Keratinocyte (primary cell): Measurements from ENCODE around the gene CCN2. TPM values are rescaled to one million over a fixed set of nuclear protein-coding genes. Genes with fewer than 3 reads are reported as not detected.

Experiments
- DNase-seq: peaks from one replicate; pipeline ENCODE4 v3.0.0-alpha.2; 2011; ENCODE audit warnings: low read depth, missing footprints, low spot score
- FAIRE-seq: peaks from 2 replicates; lab custom pipeline; 2011; peaks lifted over from hg19 to GRCh38; lab: Jason Lieb, UNC
- H2AFZ ChIP-seq: 2 replicates; pipeline ENCODE4 v1.6.0; 2012; ENCODE audit warnings: low read length, control low read depth, inconsistent platforms; ENCODE audit not compliant: control insufficient read depth
- H3K27ac ChIP-seq: 2 replicates; pipeline ENCODE4 v1.5.1; 2011; ENCODE audit warnings: low read length; ENCODE audit not compliant: control insufficient read depth, insufficient read depth
- H3K27me3 ChIP-seq: 3 replicates; pipeline ENCODE4 v1.6.0; 2011; ENCODE audit warnings: low read length; ENCODE audit not compliant: control insufficient read depth, insufficient read depth; ENCODE audit errors: extremely low read depth
- H3K36me3 ChIP-seq, 2 experiments: 2 replicates in 1 of 2; 3 replicates in 1 of 2; pipeline ENCODE4 v1.5.1; 2011; ENCODE audit warnings: low read length in 2 of 2, mild to moderate bottlenecking in 1 of 2; ENCODE audit not compliant: control insufficient read depth in 2 of 2, insufficient read depth in 2 of 2; ENCODE audit errors: extremely low read depth in 1 of 2
- H3K4me1 ChIP-seq: 3 replicates; pipeline ENCODE4 v1.5.1; 2011; ENCODE audit warnings: low read length; ENCODE audit not compliant: control insufficient read depth, insufficient read depth; ENCODE audit errors: extremely low read depth
- H3K4me2 ChIP-seq: 3 replicates; pipeline ENCODE4 v1.6.0; 2011; ENCODE audit warnings: low read depth, low read length; ENCODE audit not compliant: control insufficient read depth, insufficient read depth; ENCODE audit errors: extremely low read depth
- H3K4me3 ChIP-seq, 3 experiments: fragments of 200-600 bp in 1 of 3; sonication (generic) in 1 of 3; 2 replicates in 2 of 3; 3 replicates in 1 of 3; pipeline ENCODE4 v1.5.1; 2011 to 2016; ENCODE audit warnings: low read length in 3 of 3, mild to moderate bottlenecking in 3 of 3, control low read depth in 2 of 3, inconsistent platforms in 1 of 3, low read depth in 1 of 3, mixed read lengths in 1 of 3, mixed run types in 1 of 3, moderate library complexity in 1 of 3; ENCODE audit not compliant: control insufficient read depth in 2 of 3, insufficient read depth in 2 of 3; ENCODE audit errors: extremely low read depth in 1 of 3
- H3K79me2 ChIP-seq: 2 replicates; pipeline ENCODE4 v1.6.0; 2012; ENCODE audit warnings: low read length; ENCODE audit not compliant: control insufficient read depth, insufficient read depth
- H3K9ac ChIP-seq: 3 replicates; pipeline ENCODE4 v1.6.0; 2011; ENCODE audit warnings: low read length; ENCODE audit not compliant: control insufficient read depth, insufficient read depth; ENCODE audit errors: extremely low read depth
- H3K9me1 ChIP-seq: 3 replicates; pipeline ENCODE4 v1.6.0; 2011; ENCODE audit warnings: low read length; ENCODE audit not compliant: control insufficient read depth, insufficient read depth; ENCODE audit errors: extremely low read depth
- H3K9me3 ChIP-seq: 2 replicates; pipeline ENCODE4 v1.5.1; 2012; ENCODE audit warnings: low read depth, low read length; ENCODE audit not compliant: control insufficient read depth
- H4K20me1 ChIP-seq: 3 replicates; pipeline ENCODE4 v1.6.0; 2011; ENCODE audit warnings: low read length; ENCODE audit not compliant: control insufficient read depth, insufficient read depth; ENCODE audit errors: extremely low read depth
- CTCF ChIP-seq, 3 experiments: IDR thresholded peaks in 1 of 3; conservative IDR thresholded peaks in 1 of 3; optimal IDR thresholded peaks in 1 of 3; 2 replicates in 2 of 3; 3 replicates in 1 of 3; pipeline versions ENCODE3 to v1.5.1; 2011; ENCODE audit warnings: low read length in 3 of 3, mild to moderate bottlenecking in 3 of 3, moderate library complexity in 2 of 3, control low read depth in 1 of 3, inconsistent platforms in 1 of 3; ENCODE audit not compliant: insufficient read depth in 2 of 3; ENCODE audit errors: extremely low read depth in 1 of 3
- EZH2 ChIP-seq: IDR thresholded peaks from one replicate; pipeline ENCODE4 v1.6.1; 2012; ENCODE audit warnings: inconsistent platforms, mild to moderate bottlenecking, low read length, moderate library complexity
- dilution Hi-C: fragments of 300-500 bp; cut with MboI; formaldehyde crosslinking; loops from one replicate; pipeline ENCODE4 v1.7.0; 2020; ENCODE audit warnings: low sequenced_read_pairs; ENCODE audit not compliant: extremely low pct_ligation_motif_present
- polyA plus RNA-seq, 5 experiments: library from polyadenylated mRNA; depleted of rRNA in 3 of 5; stranded (reverse) in 3 of 5; stranded (forward) in 1 of 5; unstranded in 1 of 5; fragments of >200 nt; gene quantifications; 1 replicate in 1 of 5; 2 replicates in 3 of 5; 3 replicates in 1 of 5; pipeline versions ENCODE4 v1.2.1 to v1.2.3, GENCODE V29; 2011 to 2012; ENCODE audit warnings: missing spikeins in 2 of 5, low read depth in 1 of 5, low replicate concordance in 1 of 5

The CCN2 gene
- polyA plus RNA-seq, 1 donor (not counting 4 experiments of a cell fraction or from before 2014, with no cell fraction given) = 78.2 TPM

GRCh38 chr6:131923356-131923755 lies 27.8 kb downstream of the CCN2 start:
- H3K27me3 ChIP-seq = no peaks in the 10 kb centered on the region
- H2AFZ ChIP-seq = no peak overlapping the region
- no peaks in the 10 kb centered on the region for H3K36me3 ChIP-seq
- H3K4me3 ChIP-seq = no peak overlapping the region
- peak; percentile 52 to 90 (median 86) for TF ChIP-seq CTCF (optimal IDR thresholded peaks at IDR 0.05 in 1 of 3, IDR thresholded peaks at IDR 0.05 in 1 of 3, conservative IDR thresholded peaks at IDR 0.05 in 1 of 3; ENCODE audit: extremely low read depth in 1 of 3, insufficient read depth in 2 of 3, low read length in 3 of 3)
- no peak for TF ChIP-seq EZH2
- no peaks in the 10 kb centered on the region for H4K20me1 ChIP-seq
- H3K4me2 ChIP-seq = no peak overlapping the region
- H3K27ac ChIP-seq = no peak overlapping the region
- H3K9ac ChIP-seq = no peak overlapping the region
- H3K79me2 ChIP-seq = no peaks in the 10 kb centered on the region
- H3K9me3 ChIP-seq = peaks cover 4% of the 10 kb centered on the region
- peaks cover 7% of the 10 kb centered on the region for H3K4me1 ChIP-seq
- dilution Hi-C loops = no loop called here
- H3K9me1 ChIP-seq = no peaks in the 10 kb centered on the region
- DNase-seq (no peak), FAIRE-seq (peak; percentile 51)

GRCh38 chr6:131920656-131921055 lies 30.5 kb downstream of the CCN2 start:
- DNase-seq (no peak), FAIRE-seq (no peak)
- H2AFZ ChIP-seq = no peak overlapping the region
- no peak overlapping the region for H3K27ac ChIP-seq
- H3K4me3 ChIP-seq = no peak overlapping the region
- dilution Hi-C loops = no loop called here
- H3K9ac ChIP-seq = no peak overlapping the region
- H3K4me2 ChIP-seq = no peak overlapping the region
- H3K79me2 ChIP-seq = no peaks in the 10 kb centered on the region
- H3K36me3 ChIP-seq = no peaks in the 10 kb centered on the region
- no peaks in the 10 kb centered on the region for H3K27me3 ChIP-seq
- H4K20me1 ChIP-seq = no peaks in the 10 kb centered on the region
- no peaks in the 10 kb centered on the region for H3K4me1 ChIP-seq
- TF ChIP-seq CTCF (optimal IDR thresholded peaks at IDR 0.05 in 1 of 3, IDR thresholded peaks at IDR 0.05 in 1 of 3, conservative IDR thresholded peaks at IDR 0.05 in 1 of 3; ENCODE audit: extremely low read depth in 1 of 3, insufficient read depth in 2 of 3, low read length in 3 of 3) = no peak
- H3K9me3 ChIP-seq = peaks cover 4% of the 10 kb centered on the region
- H3K9me1 ChIP-seq = no peaks in the 10 kb centered on the region
